ENCODE data around the gene PSD2. TPM values are rescaled to one million over a fixed set of nuclear protein-coding genes. Genes with fewer than 3 reads are reported as not detected.

The PSD2 gene
- total and polyA plus RNA-seq, 2 of the 13 experiments (the other 11 are each of a cell fraction or from before 2014, with no cell fraction given): 0.07 TPM; not detected in 1

DNA sequence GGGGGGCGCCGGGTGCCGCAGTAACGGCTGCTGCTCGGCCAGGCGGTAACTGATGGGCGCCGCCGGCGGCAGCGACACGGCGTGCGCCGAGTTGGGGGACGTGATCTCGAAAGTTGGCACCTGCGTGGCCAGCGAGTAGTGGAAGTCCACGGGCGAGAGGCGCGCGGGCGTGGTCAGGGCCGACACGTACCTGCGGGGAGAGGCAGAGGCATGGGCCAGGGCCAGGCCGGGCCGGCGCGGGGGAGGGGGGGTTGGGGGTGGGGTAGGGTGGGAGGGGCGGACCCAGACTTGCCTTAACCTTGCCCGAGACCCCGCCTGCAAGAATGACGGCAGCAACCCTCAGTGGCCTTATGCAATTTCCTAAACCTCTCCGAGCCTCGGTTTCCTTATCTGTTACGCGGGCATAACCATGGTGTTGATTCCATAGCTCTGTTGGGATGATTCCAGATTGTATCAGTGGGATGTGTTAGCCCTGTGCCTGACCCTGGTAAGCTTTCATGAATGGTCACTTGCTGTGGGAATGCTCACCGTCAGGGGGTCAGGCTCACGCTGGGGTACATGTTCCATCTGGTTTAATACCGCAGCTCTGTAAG is 53.0 kb downstream of the PSD2 start:
- no peak for DNase-seq (ENCODE audit: low spot score)
- intact Hi-C loops (cut with micrococcal nuclease; ENCODE audit: unreplicated experiment): loop anchor here (10.0 kb wide), 1 partner anchor 214 kb away; no protein-coding TSS in a partner anchor

GRCh38 chr5:139849501-139849900 is 53.9 kb downstream of the PSD2 start:
- BruUV-seq (replicated peaks): no TSS peak

More for the DNA sequence above, 53.0 kb downstream of the PSD2 start:
- in situ Hi-C loops (cut with HindIII; ENCODE audit: extremely low pct_ligation_motif_present, low pct_unique_long_range_greater_than_20kb): no loop called here
- Histone ChIP-seq H3K9ac (ENCODE audit: insufficient read depth, low read depth, low read length) (no peak overlapping the region), H3K4me2 (ENCODE audit: low read depth, low read length) (0 out of 2 replicates have a peak overlapping the region, but pooled peaks have one; percentile 58), H3K4me1 (ENCODE audit: insufficient read depth, low read length) (no peaks in the 10 kb centered on the region), H4K20me1 (ENCODE audit: insufficient read depth, low read length) (no peaks in the 10 kb centered on the region), H3K4me3 (replicated peaks in 1 of 3; ENCODE audit: insufficient read depth in 1 of 3, low read depth in 2 of 3, low read length in 3 of 3) (peak overlapping the region in 1 of 3 experiments; percentile 46; a peak in 3 of 6 replicates), H3K27ac (ENCODE audit: extremely low read length, insufficient read depth, low read length) (no peak overlapping the region), H3K9me3 (ENCODE audit: low read length) (no peaks in the 10 kb centered on the region), H3K27me3 (ENCODE audit: control insufficient read depth in 1 of 2, insufficient read depth in 2 of 2, low read length in 2 of 2) (peaks cover 4 to 72% of the 10 kb centered on the region in 2 experiments; a peak in 3 of 5 replicates), H2AFZ (ENCODE audit: low read length) (no peak overlapping the region), H3K36me3 (replicated peaks in 1 of 2; ENCODE audit: control insufficient read depth in 1 of 2, insufficient read depth in 2 of 2, low read length in 2 of 2) (no peaks in the 10 kb centered on the region), H3K79me2 (ENCODE audit: insufficient read depth, low read length) (no peaks in the 10 kb centered on the region)
- WGBS (ENCODE audit: low lambda C conversion rate): no CpG with 5 or more reads among the region's 43 CpGs
- TF ChIP-seq KLF6 (CRISPR knock-in tag; IDR thresholded peaks at IDR 0.05): no peak
- no peak for TF ChIP-seq ZNF557 (CRISPR knock-in tag; IDR thresholded peaks at IDR 0.05)
- no peak for TF ChIP-seq ZNF235 (CRISPR knock-in tag; IDR thresholded peaks at IDR 0.05; ENCODE audit: borderline replicate concordance)
- TF ChIP-seq NBN (conservative IDR thresholded peaks at IDR 0.05): no peak
- TF ChIP-seq, protein P1, sequence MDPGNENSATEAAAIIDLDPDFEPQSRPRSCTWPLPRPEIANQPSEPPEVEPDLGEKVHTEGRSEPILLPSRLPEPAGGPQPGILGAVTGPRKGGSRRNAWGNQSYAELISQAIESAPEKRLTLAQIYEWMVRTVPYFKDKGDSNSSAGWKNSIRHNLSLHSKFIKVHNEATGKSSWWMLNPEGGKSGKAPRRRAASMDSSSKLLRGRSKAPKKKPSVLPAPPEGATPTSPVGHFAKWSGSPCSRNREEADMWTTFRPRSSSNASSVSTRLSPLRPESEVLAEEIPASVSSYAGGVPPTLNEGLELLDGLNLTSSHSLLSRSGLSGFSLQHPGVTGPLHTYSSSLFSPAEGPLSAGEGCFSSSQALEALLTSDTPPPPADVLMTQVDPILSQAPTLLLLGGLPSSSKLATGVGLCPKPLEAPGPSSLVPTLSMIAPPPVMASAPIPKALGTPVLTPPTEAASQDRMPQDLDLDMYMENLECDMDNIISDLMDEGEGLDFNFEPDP (CRISPR knock-in tag; conservative IDR thresholded peaks at IDR 0.05): no peak
- no peak for ATAC-seq
- no TSS peak for BruUV-seq (replicated peaks)
- ChIA-PET CTCF (ENCODE audit: low intra/inter-chr PET ratio, low total read pairs) (no interaction called here), POLR2A (interaction anchor here (0.7 kb wide), 1 partner anchor 61 kb away, joined by 3 read pairs; no protein-coding TSS in a partner anchor)
- no peak for FAIRE-seq

More at GRCh38 chr5:139849501-139849900, 53.9 kb downstream of the PSD2 start:
- no peaks in the 10 kb centered on the region for H3K9me3 ChIP-seq (ENCODE audit: low read length)
- no peaks in the 10 kb centered on the region for H3K36me3 ChIP-seq (replicated peaks in 1 of 2; ENCODE audit: control insufficient read depth in 1 of 2, insufficient read depth in 2 of 2, low read length in 2 of 2)
- no peak overlapping the region for H3K27ac ChIP-seq (ENCODE audit: extremely low read length, insufficient read depth, low read length)
- peaks cover 4 to 74% of the 10 kb centered on the region in 2 experiments; a peak in 3 of 5 replicates for H3K27me3 ChIP-seq (ENCODE audit: control insufficient read depth in 1 of 2, insufficient read depth in 2 of 2, low read length in 2 of 2)
- ATAC-seq (no peak), DNase-seq (ENCODE audit: low spot score) (no peak), FAIRE-seq (no peak)
- no peaks in the 10 kb centered on the region for H3K79me2 ChIP-seq (ENCODE audit: insufficient read depth, low read length)
- H2AFZ ChIP-seq (ENCODE audit: low read length): no peak overlapping the region
- CTCF ChIA-PET (ENCODE audit: low intra/inter-chr PET ratio, low total read pairs): no interaction called here
- H3K4me1 ChIP-seq (ENCODE audit: insufficient read depth, low read length): no peaks in the 10 kb centered on the region
- no peak overlapping the region for H3K4me3 ChIP-seq (replicated peaks in 1 of 3; ENCODE audit: insufficient read depth in 1 of 3, low read depth in 2 of 3, low read length in 3 of 3)
- H3K4me2 ChIP-seq (ENCODE audit: low read depth, low read length): no peak overlapping the region
- TF ChIP-seq, protein P2, sequence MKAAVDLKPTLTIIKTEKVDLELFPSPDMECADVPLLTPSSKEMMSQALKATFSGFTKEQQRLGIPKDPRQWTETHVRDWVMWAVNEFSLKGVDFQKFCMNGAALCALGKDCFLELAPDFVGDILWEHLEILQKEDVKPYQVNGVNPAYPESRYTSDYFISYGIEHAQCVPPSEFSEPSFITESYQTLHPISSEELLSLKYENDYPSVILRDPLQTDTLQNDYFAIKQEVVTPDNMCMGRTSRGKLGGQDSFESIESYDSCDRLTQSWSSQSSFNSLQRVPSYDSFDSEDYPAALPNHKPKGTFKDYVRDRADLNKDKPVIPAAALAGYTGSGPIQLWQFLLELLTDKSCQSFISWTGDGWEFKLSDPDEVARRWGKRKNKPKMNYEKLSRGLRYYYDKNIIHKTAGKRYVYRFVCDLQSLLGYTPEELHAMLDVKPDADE (CRISPR knock-in tag; IDR thresholded peaks at IDR 0.05): no peak
- TF ChIP-seq ZNF800 (CRISPR knock-in tag; IDR thresholded peaks at IDR 0.05): 0 out of 2 replicates have a peak, but pooled peaks have one; percentile 33
- H3K9ac ChIP-seq (ENCODE audit: insufficient read depth, low read depth, low read length): no peak overlapping the region
- in situ Hi-C loops (cut with HindIII; ENCODE audit: extremely low pct_ligation_motif_present, low pct_unique_long_range_greater_than_20kb): no loop called here
- intact Hi-C loops (cut with micrococcal nuclease; ENCODE audit: unreplicated experiment): loop anchor here (10.0 kb wide), 1 partner anchor 215 kb away; no protein-coding TSS in a partner anchor
- no peaks in the 10 kb centered on the region for H4K20me1 ChIP-seq (ENCODE audit: insufficient read depth, low read length)
- 26% methylated on average over 7 of the region's 7 CpGs for WGBS (ENCODE audit: low lambda C conversion rate)
- POLR2A ChIA-PET: no interaction called here

Measured in HepG2 (cell line).